RWPE1 (cell line): ENCODE measurements around the gene MPZL3.

Source experiments
- CTCF ChIA-PET: fragments of 350-600 bp; sonication (Branson Sonifier 250); formaldehyde crosslinking; extraction: SDS; loops from one replicate; lab custom pipeline; 2021; lab: Yijun Ruan, JAX
- POLR2A ChIA-PET: fragments of 400-600 bp; formaldehyde crosslinking; extraction: SDS; loops from one replicate; lab custom pipeline; 2020; ENCODE audit warnings: antibody characterized with exemption; ENCODE audit not compliant: low non-redundant PET; lab: Yijun Ruan, JAX
- DNase-seq: peaks from one replicate; pipeline ENCODE4 v3.0.0; 2012; ENCODE audit warnings: low spot score
- H3K27ac ChIP-seq: fragments of 450-650 bp; 2 replicates; pipeline ENCODE4 v1.5.1; 2017
- TF ChIP-seq, protein P1 (sequence below): fragments of 450-650 bp; conservative IDR thresholded peaks from 2 replicates; pipeline ENCODE4 v1.5.1; 2017; ENCODE audit warnings: low read depth, mild to moderate bottlenecking

Gene MPZL3

DNA sequence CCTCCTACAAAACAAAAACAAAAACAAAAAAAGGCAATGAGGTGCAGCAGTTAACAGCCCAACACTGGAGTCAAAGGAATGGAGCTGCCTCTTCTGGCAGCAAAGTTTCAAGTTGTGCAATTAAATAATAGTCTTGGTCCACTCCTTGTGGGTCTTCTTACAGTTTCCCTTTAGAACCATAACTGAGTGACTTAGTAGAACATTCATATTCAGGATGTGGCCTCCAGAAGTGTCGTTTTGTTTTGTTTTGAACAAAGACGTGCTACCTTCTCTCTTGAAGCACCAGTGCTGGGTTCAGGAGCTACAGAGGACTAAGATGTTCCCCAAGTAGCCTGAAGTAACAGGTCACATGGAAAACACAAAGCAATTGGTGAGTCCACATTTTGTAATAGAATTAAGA lies 25.4 kb downstream of the MPZL3 start:
- DNase-seq = no peak
- H3K27ac ChIP-seq = no peak overlapping the region
- ChIA-PET CTCF (interaction anchor here (0.6 to 1.1 kb wide), 3 partner anchors 10 to 213 kb away, joined by 4 to 6 read pairs (median 5); no protein-coding TSS in a partner anchor), POLR2A (interaction anchor here (0.6 kb wide), 1 partner anchor 516 kb away, joined by 4 read pairs; no protein-coding TSS in a partner anchor)
- TF ChIP-seq, protein P1, sequence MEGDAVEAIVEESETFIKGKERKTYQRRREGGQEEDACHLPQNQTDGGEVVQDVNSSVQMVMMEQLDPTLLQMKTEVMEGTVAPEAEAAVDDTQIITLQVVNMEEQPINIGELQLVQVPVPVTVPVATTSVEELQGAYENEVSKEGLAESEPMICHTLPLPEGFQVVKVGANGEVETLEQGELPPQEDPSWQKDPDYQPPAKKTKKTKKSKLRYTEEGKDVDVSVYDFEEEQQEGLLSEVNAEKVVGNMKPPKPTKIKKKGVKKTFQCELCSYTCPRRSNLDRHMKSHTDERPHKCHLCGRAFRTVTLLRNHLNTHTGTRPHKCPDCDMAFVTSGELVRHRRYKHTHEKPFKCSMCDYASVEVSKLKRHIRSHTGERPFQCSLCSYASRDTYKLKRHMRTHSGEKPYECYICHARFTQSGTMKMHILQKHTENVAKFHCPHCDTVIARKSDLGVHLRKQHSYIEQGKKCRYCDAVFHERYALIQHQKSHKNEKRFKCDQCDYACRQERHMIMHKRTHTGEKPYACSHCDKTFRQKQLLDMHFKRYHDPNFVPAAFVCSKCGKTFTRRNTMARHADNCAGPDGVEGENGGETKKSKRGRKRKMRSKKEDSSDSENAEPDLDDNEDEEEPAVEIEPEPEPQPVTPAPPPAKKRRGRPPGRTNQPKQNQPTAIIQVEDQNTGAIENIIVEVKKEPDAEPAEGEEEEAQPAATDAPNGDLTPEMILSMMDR = no peak

DNA sequence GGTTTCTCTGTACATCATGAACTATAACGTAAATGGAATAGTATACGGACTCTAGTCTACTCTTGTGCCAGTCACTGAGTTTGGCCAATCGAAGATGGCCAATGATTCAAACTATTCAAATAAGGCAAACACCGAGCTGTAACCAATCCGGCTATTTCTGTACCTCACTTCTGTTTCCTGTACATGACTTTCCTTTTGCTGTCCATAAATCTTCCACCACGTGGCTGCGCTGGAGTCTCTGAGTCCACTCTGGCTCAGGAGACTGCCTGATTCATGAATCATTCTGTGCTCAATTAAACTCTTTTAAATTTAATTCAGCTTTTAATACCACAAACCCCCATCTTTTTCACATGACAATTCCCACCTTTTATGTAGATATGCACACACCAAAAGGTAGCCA lies 25.9 kb downstream of the MPZL3 start:
- H3K27ac ChIP-seq = no peak overlapping the region
- DNase-seq = no peak
- ChIA-PET CTCF (interaction anchor here (0.8 to 1.1 kb wide), 2 partner anchors 10 to 28 kb away, joined by 4 to 6 read pairs; no protein-coding TSS in a partner anchor), POLR2A (no interaction called here)
- TF ChIP-seq, protein P1 = no peak

DNA sequence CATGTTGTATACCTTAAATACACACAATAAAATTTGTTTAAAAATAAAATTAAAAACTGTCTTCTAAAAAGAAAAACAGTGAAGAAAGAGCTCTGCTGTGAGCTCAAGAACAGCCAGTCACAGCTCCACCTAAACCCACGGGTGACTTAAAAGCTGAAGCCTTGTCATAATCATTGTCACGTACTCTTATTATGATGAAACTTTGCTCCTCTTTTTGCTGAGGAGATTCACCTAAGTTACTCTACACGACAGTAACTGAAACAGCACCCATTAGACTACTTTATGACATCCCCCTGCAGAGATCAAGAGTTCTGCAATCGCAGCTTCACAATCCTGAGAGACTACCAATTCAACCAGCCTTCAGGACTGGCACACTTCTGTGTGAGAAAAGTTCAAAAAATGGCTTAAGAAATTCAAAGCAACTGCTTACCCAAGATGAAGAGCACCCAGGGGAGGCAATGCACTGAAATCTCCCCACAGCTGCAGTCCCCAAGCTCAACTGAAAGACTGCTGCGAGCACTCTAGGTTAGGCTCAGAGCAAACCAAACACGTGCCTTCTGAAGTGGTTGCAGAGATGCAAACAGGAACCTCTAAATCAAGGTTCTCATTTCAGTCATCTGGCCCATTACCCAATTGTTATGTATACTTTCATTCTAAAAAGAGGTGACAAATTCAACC lies 27.5 kb downstream of the MPZL3 start, which contains the start of gene JAML:
TSS of gene JAML (minus strand) at position 501 of the 678 bp plus-strand sequence. CDS start 10,145 bp downstream, outside the sequence.
- CTCF ChIA-PET = interaction anchor here (0.6 kb wide), 1 partner anchor 26 kb away, joined by 4 read pairs; no protein-coding TSS in a partner anchor
- POLR2A ChIA-PET = no interaction called here
- TF ChIP-seq, protein P1 = no peak
- no peak within 1 kb of the TSS for H3K27ac ChIP-seq
- no peak for DNase-seq

DNA sequence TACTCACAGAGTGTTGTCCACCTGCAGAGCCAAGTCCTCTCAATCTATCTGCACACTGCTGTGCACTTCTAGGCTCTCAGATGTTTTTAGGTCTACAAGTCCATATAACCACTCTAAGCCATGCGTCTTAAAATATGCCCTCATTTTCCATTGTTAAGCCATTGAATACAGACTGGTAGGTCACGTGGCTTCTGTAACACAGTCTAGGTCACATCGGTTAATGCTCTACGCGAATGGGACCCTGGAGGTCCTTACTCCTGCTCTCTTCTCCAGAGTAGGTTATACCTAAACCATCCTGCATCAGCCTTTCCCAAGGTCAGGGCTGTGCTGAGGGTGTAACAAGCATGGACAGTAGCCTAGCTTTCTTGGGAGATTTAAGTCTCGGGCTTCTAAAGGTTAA lies 28.2 kb downstream of the MPZL3 start:
- ChIA-PET POLR2A (no interaction called here), CTCF (interaction anchor here (0.6 to 0.7 kb wide), 2 partner anchors 25 to 28 kb away, joined by 3 to 4 read pairs; partner anchors contain the start of gene MPZL3)
- TF ChIP-seq, protein P1 = no peak
- no peak overlapping the region for H3K27ac ChIP-seq
- DNase-seq = no peak

DNA sequence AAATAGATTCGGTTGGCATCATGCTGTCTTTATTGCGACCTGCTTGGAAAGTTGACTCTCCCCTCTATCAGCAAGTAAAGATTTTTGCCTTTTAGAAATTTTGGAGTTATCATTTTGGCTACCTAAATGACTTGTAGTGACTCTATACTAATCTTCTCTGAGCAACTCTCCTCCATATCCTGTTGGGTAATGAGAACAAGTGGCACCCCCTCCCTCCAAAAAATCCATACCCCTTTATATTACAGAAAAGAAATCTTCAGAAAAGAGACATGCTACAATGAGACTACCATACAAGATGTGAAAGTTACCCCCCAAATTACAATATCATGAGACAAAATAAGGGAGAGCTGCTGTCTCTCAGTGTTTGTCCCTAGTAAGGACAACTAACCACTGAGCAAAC lies 28.6 kb downstream of the MPZL3 start:
- TF ChIP-seq, protein P1 = no peak
- ChIA-PET CTCF (interaction anchor here (0.7 kb wide), 1 partner anchor 28 kb away, joined by 3 read pairs; the partner anchor contains the start of gene MPZL3), POLR2A (no interaction called here)

DNA sequence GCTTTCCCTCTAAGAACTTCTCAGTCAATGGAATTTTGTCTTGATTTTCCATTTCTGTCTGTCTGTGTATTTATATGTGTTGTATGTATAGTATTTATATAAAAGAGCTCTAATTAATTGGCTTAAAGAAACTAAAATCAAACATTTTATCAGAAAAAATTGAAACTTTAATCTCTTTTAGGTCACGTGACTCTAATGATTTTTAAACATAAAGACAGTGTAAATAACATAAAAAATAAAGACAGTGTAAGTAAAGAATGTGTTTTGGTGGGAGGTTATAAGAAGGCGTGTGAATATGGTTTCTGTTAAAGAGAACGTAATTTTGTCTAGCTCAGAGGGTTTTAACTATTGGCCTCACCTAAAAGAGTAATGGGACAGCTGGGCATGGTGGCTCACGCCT lies 29.7 kb downstream of the MPZL3 start:
- POLR2A ChIA-PET = no interaction called here
- DNase-seq = no peak
- CTCF ChIA-PET = interaction anchor here (0.7 kb wide), 1 partner anchor 482 kb away, joined by 5 read pairs; no protein-coding TSS in a partner anchor
- no peak overlapping the region for H3K27ac ChIP-seq
- TF ChIP-seq, protein P1 = no peak

More for the DNA sequence above, 28.6 kb downstream of the MPZL3 start:
- H3K27ac ChIP-seq = no peak overlapping the region
- no peak for DNase-seq
